ENCODE measurements around the gene CD2BP2.
"Not testable (repeated sequence)": the region's sequence is repeated elsewhere in the genome, so short reads cannot be mapped to it uniquely, and the experiment has no call there.

DNA sequence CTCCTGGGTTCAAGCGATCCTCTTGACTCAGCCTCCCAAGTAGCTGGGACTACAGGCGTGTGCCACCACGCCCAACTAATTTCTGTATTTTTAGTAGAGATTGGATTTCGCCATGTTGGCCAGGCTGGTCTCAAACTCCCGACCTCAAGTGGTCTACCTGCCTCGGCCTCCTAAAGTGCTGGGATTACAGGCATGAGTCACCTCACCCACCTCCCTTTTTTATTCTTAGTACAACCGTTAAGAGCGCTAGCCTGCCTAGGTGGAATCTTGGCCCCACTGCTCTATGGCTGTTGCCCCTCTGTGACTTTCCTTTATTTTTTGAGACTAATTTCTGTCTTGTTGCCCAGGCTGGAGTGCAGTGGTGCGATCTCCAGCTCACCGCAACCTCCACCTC lies 17.1 kb downstream of the CD2BP2 start:
- TF ChIP-seq, protein P1, sequence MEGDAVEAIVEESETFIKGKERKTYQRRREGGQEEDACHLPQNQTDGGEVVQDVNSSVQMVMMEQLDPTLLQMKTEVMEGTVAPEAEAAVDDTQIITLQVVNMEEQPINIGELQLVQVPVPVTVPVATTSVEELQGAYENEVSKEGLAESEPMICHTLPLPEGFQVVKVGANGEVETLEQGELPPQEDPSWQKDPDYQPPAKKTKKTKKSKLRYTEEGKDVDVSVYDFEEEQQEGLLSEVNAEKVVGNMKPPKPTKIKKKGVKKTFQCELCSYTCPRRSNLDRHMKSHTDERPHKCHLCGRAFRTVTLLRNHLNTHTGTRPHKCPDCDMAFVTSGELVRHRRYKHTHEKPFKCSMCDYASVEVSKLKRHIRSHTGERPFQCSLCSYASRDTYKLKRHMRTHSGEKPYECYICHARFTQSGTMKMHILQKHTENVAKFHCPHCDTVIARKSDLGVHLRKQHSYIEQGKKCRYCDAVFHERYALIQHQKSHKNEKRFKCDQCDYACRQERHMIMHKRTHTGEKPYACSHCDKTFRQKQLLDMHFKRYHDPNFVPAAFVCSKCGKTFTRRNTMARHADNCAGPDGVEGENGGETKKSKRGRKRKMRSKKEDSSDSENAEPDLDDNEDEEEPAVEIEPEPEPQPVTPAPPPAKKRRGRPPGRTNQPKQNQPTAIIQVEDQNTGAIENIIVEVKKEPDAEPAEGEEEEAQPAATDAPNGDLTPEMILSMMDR (IDR thresholded peaks at IDR 0.05), result not testable (repeated sequence)
- not testable (repeated sequence) for TF ChIP-seq ZFX (IDR thresholded peaks at IDR 0.05; ENCODE audit: borderline replicate concordance)

Measured in 22Rv1 (cell line).